KOPT-K1 (cell line): ENCODE results near the gene ZFP57.

Experiments used
- H3K27ac ChIP-seq: fragments of 200-600 bp; sonication (generic); 2 replicates; pipeline ENCODE4 v1.5.1; 2016; ENCODE audit warnings: antibody characterized with exemption, mild to moderate bottlenecking, low read depth, low read length; ENCODE audit not compliant: poor library complexity, severe bottlenecking
- H3K36me3 ChIP-seq: fragments of 200-600 bp; sonication (generic); 2 replicates; pipeline ENCODE4 v1.5.1; 2017; ENCODE audit warnings: antibody characterized with exemption, mild to moderate bottlenecking, low read length, moderate library complexity; ENCODE audit not compliant: insufficient read depth
- H3K9me3 ChIP-seq: fragments of 200-600 bp; sonication (generic); 2 replicates; pipeline ENCODE4 v1.5.1; 2017; ENCODE audit warnings: antibody characterized with exemption, low read length, mild to moderate bottlenecking; ENCODE audit not compliant: insufficient read depth, poor library complexity, severe bottlenecking

The ZFP57 gene

GRCh38 chr6:29709188-29709587 lies 28.2 kb upstream of the ZFP57 start:
- Histone ChIP-seq H3K27ac (no peak overlapping the region), H3K9me3 (no peaks in the 10 kb centered on the region), H3K36me3 (no peaks in the 10 kb centered on the region)

GRCh38 chr6:29708432-29709179 lies 27.7 kb upstream of the ZFP57 start:
- H3K27ac ChIP-seq = no peak overlapping the region

GRCh38 chr6:29705389-29706231 lies 24.7 kb upstream of the ZFP57 start:
- Histone ChIP-seq H3K36me3 (no peaks in the 10 kb centered on the region), H3K27ac (no peak overlapping the region), H3K9me3 (no peaks in the 10 kb centered on the region)

More at GRCh38 chr6:29708432-29709179, 27.7 kb upstream of the ZFP57 start:
- H3K9me3 ChIP-seq = no peaks in the 10 kb centered on the region
- H3K36me3 ChIP-seq = no peaks in the 10 kb centered on the region

- Histone ChIP-seq H3K27ac (no peak overlapping the region), H3K36me3 (no peaks in the 10 kb centered on the region), H3K9me3 (no peaks in the 10 kb centered on the region)
Measured at GRCh38 chr6:29702519-29703103, 21.7 kb upstream of the ZFP57 start.

GRCh38 chr6:29696147-29697125 lies 15.5 kb upstream of the ZFP57 start:
- Histone ChIP-seq H3K9me3 (peaks cover 11% of the 10 kb centered on the region), H3K27ac (no peak overlapping the region), H3K36me3 (no peaks in the 10 kb centered on the region)

- Histone ChIP-seq H3K36me3 (no peaks in the 10 kb centered on the region), H3K27ac (no peak overlapping the region), H3K9me3 (peaks cover 11% of the 10 kb centered on the region)
Measured at GRCh38 chr6:29694637-29695036, 13.7 kb upstream of the ZFP57 start.

GRCh38 chr6:29685718-29686326 lies 4.9 kb upstream of the ZFP57 start:
- Histone ChIP-seq H3K9me3 (no peaks in the 10 kb centered on the region), H3K27ac (no peak overlapping the region), H3K36me3 (no peaks in the 10 kb centered on the region)

- H3K9me3 ChIP-seq = no peaks in the 10 kb centered on the region
- no peaks in the 10 kb centered on the region for H3K36me3 ChIP-seq
- H3K27ac ChIP-seq = no peak overlapping the region
Measured at GRCh38 chr6:29681811-29682210, 859 bp upstream of the ZFP57 start.

GRCh38 chr6:29680416-29680815 lies 536 bp downstream of the ZFP57 start:
- H3K9me3 ChIP-seq = no peaks in the 10 kb centered on the region
- no peaks in the 10 kb centered on the region for H3K36me3 ChIP-seq
- no peak overlapping the region for H3K27ac ChIP-seq

GRCh38 chr6:29679962-29680361 lies 990 bp downstream of the ZFP57 start:
- no peak overlapping the region for H3K27ac ChIP-seq
- no peaks in the 10 kb centered on the region for H3K36me3 ChIP-seq
- H3K9me3 ChIP-seq = no peaks in the 10 kb centered on the region

- no peak overlapping the region for H3K27ac ChIP-seq
Measured at GRCh38 chr6:29678114-29678513, 2.8 kb downstream of the ZFP57 start.

GRCh38 chr6:29676981-29677601 lies 3.9 kb downstream of the ZFP57 start:
- Histone ChIP-seq H3K27ac (no peak overlapping the region), H3K9me3 (no peaks in the 10 kb centered on the region), H3K36me3 (no peaks in the 10 kb centered on the region)

More at GRCh38 chr6:29678114-29678513, 2.8 kb downstream of the ZFP57 start:
- Histone ChIP-seq H3K9me3 (no peaks in the 10 kb centered on the region), H3K36me3 (no peaks in the 10 kb centered on the region)

- Histone ChIP-seq H3K27ac (no peak overlapping the region), H3K9me3 (no peaks in the 10 kb centered on the region), H3K36me3 (no peaks in the 10 kb centered on the region)
Measured at GRCh38 chr6:29675561-29675960, 5.4 kb downstream of the ZFP57 start.

- H3K9me3 ChIP-seq = no peaks in the 10 kb centered on the region
- no peaks in the 10 kb centered on the region for H3K36me3 ChIP-seq
Measured at GRCh38 chr6:29674008-29674407, 6.9 kb downstream of the ZFP57 start.

More at GRCh38 chr6:29674008-29674407, 6.9 kb downstream of the ZFP57 start:
- no peak overlapping the region for H3K27ac ChIP-seq
